Amygdala (tissue), 56 donors: ENCODE results near the gene CNGA4.

Experiments used
- DNase-seq, 56 donors: peaks; one replicate each; lab custom pipeline; 2025; lab: John Stamatoyannopoulos, UW

The CNGA4 gene

GRCh38 chr11:6238902-6239301 is at the start of gene CNGA4:
TSS of gene CNGA4 (plus strand) at chr11:6239089. CDS start at chr11:6239207, 118 bp downstream.
- no peak for DNase-seq

- no peak for DNase-seq
Observed at GRCh38 chr11:6191742-6192141, 47.1 kb upstream of the CNGA4 start.

GRCh38 chr11:6194065-6194581 is 44.8 kb upstream of the CNGA4 start:
- no peak for DNase-seq

GRCh38 chr11:6196396-6196795 is 42.5 kb upstream of the CNGA4 start:
- DNase-seq, result no peak

GRCh38 chr11:6197466-6198200 is 41.3 kb upstream of the CNGA4 start:
- DNase-seq, result no peak

GRCh38 chr11:6199174-6199810 is 39.6 kb upstream of the CNGA4 start, which contains the start of gene OR52W1:
TSS of gene OR52W1 (plus strand) at chr11:6199224. CDS start at chr11:6199224, 0 bp downstream.
- no peak for DNase-seq

- DNase-seq, result peak in 2 of 56 donors; percentile 9 to 28
Observed at GRCh38 chr11:6200975-6201374, 37.9 kb upstream of the CNGA4 start.

GRCh38 chr11:6201481-6201880 is 37.4 kb upstream of the CNGA4 start:
- no peak for DNase-seq

- no peak for DNase-seq
Observed at GRCh38 chr11:6202041-6202440, 36.8 kb upstream of the CNGA4 start.

- DNase-seq, result no peak
Observed at GRCh38 chr11:6203327-6203726, 35.6 kb upstream of the CNGA4 start.

- no peak for DNase-seq
Observed at GRCh38 chr11:6204706-6205105, 34.2 kb upstream of the CNGA4 start.

GRCh38 chr11:6205366-6205765 is 33.5 kb upstream of the CNGA4 start, which contains the start of gene C11orf42:
TSS of gene C11orf42 (plus strand) at chr11:6205557. CDS start at chr11:6205616, 59 bp downstream.
- no peak for DNase-seq

GRCh38 chr11:6206456-6207180 is 32.3 kb upstream of the CNGA4 start:
- no peak for DNase-seq

GRCh38 chr11:6209801-6210200 is 29.1 kb upstream of the CNGA4 start:
- no peak for DNase-seq

GRCh38 chr11:6210274-6210955 is 28.5 kb upstream of the CNGA4 start:
- DNase-seq, result no peak

- no peak for DNase-seq
Observed at GRCh38 chr11:6214530-6214929, 24.4 kb upstream of the CNGA4 start.

- no peak for DNase-seq
Observed at GRCh38 chr11:6216501-6216900, 22.4 kb upstream of the CNGA4 start.

- no peak for DNase-seq
Observed at GRCh38 chr11:6217722-6218121, 21.2 kb upstream of the CNGA4 start.

GRCh38 chr11:6219359-6219758 is 19.5 kb upstream of the CNGA4 start:
- peak in 1 of 56 donors; percentile 5 for DNase-seq

- no peak for DNase-seq
Observed at GRCh38 chr11:6223854-6224253, 15.0 kb upstream of the CNGA4 start.
